Lower leg skin (tissue), 3 donors: ENCODE measurements around the gene GABRA6.

ENCODE experiments used
- CTCF ChIP-seq, 3 donors: fragments of 450-650 bp; IDR thresholded peaks; one replicate each; pipeline ENCODE4 v1.5.1; 2016; ENCODE audit warnings: antibody characterized with exemption in 3 of 3, mild to moderate bottlenecking in 3 of 3, moderate library complexity in 2 of 3
- POLR2A ChIP-seq, 2 donors: fragments of 450-650 bp; IDR thresholded peaks; one replicate each; pipeline ENCODE4 v1.6.1; 2016 to 2017; ENCODE audit warnings: antibody characterized with exemption in 2 of 2, mild to moderate bottlenecking in 1 of 2, moderate library complexity in 1 of 2

- TF ChIP-seq CTCF (IDR thresholded peaks at IDR 0.05) (no peak), POLR2A (IDR thresholded peaks at IDR 0.05) (no peak)
Observed at GRCh38 chr5:161709239-161709638, 23.7 kb downstream of the GABRA6 start.
